Adrenal gland (tissue), 5 donors: ENCODE results near the gene RRBP1.

Source experiments
- CTCF ChIP-seq, 6 experiments: fragments of 450-650 bp in 4 of 6; fragments of 200-600 bp in 2 of 6; sonication (generic) in 1 of 6; IDR thresholded peaks; 1 replicate in 5 of 6; 2 replicates in 1 of 6; pipeline versions ENCODE4 v1.5.1 to v1.8.0; 2016 to 2021; ENCODE audit warnings: antibody characterized with exemption in 6 of 6, mild to moderate bottlenecking in 2 of 6, moderate library complexity in 1 of 6
- POLR2A ChIP-seq, 2 donors: fragments of 450-650 bp; IDR thresholded peaks; one replicate each; pipeline ENCODE4 v1.6.1; 2017; ENCODE audit warnings: antibody characterized with exemption in 2 of 2, mild to moderate bottlenecking in 2 of 2, moderate library complexity in 1 of 2
- donor health status: DM: no; HTN: no; CAD: no.

GRCh38 chr20:17693444-17694001, 11.5 kb upstream of the RRBP1 start:
- no peak for TF ChIP-seq POLR2A (IDR thresholded peaks at IDR 0.05)
- TF ChIP-seq CTCF (IDR thresholded peaks at IDR 0.05): no peak
